ENCODE results near the gene ISM1. TPM values are rescaled to one million over a fixed set of nuclear protein-coding genes. Genes with fewer than 3 reads are reported as not detected.

The ISM1 gene
- total and polyA plus RNA-seq, 2 donors (not counting 3 experiments of a cell fraction or from before 2014, with no cell fraction given), result not detected

DNA sequence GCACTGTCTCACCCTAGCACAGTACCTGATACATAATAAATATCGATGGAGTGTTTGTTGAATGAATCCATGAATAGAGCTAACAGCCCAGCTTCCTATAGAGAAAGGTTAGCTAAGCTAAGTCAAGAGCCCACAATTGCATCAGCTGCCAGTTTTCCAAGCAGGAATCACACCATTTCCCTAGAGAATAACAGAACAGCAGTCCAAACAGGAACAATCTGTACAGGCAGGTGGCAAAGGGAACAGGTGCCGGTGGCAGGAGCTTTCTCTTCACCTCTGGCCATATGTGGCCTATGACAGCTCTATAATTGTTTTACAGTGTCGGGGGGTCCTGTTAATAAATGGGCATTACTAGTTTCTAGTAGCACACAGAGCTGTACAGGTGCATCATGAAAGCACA lies 38.8 kb downstream of the ISM1 start:
- DNase-seq (ENCODE audit: low read depth, low spot score) (no peak), FAIRE-seq (no peak)
- Histone ChIP-seq H3K9me3 (replicated peaks; ENCODE audit: control insufficient read depth, insufficient read depth, low read length) (no peaks in the 10 kb centered on the region), H3K36me3 (ENCODE audit: control insufficient read depth in 2 of 2, extremely low read depth in 1 of 2, insufficient read depth in 2 of 2, low read length in 2 of 2) (no peaks in the 10 kb centered on the region), H3K27ac (ENCODE audit: insufficient read depth, low read depth, low read length) (no peak overlapping the region), H3K79me2 (ENCODE audit: control insufficient read depth, insufficient read depth, low read length) (no peaks in the 10 kb centered on the region), H4K20me1 (replicated peaks; ENCODE audit: control insufficient read depth, extremely low read depth, insufficient read depth, low read length) (no peaks in the 10 kb centered on the region), H2AFZ (ENCODE audit: low read depth, low read length) (no peak overlapping the region), H3K9ac (replicated peaks; ENCODE audit: extremely low read depth, insufficient read depth, low read length) (no peak overlapping the region), H3K4me2 (ENCODE audit: insufficient read depth, low read length) (no peak overlapping the region), H3K27me3 (ENCODE audit: control insufficient read depth in 2 of 2, insufficient read depth in 2 of 2, low read length in 2 of 2) (peaks cover 0 to 2% of the 10 kb centered on the region in 2 experiments), H3K4me1 (ENCODE audit: control insufficient read depth, extremely low read depth, insufficient read depth, low read length) (peaks cover 12% of the 10 kb centered on the region), H3K9me1 (replicated peaks; ENCODE audit: control insufficient read depth, extremely low read depth, insufficient read depth, low read length) (no peaks in the 10 kb centered on the region), H3K4me3 (replicated peaks in 1 of 3; ENCODE audit: insufficient read depth in 1 of 3, low read depth in 1 of 3, low read length in 3 of 3) (no peak overlapping the region)
- CTCF ChIA-PET, result interaction anchor here (0.8 to 3.3 kb wide), 8 partner anchors 8 to 287 kb away, joined by 3 to 24 read pairs (median 6); partner anchors contain the start of gene ISM1
- POLR2A ChIA-PET, result no interaction called here
- TF ChIP-seq EZH2 (IDR thresholded peaks at IDR 0.05; ENCODE audit: borderline replicate concordance, low read depth, low read length, severe bottlenecking) (no peak), GATA2 (IDR thresholded peaks at IDR 0.05; ENCODE audit: insufficient read depth, insufficient read length, low read depth, low read length) (no peak), MYC (IDR thresholded peaks at IDR 0.05; ENCODE audit: low read depth, low read length) (no peak), CTCF (IDR thresholded peaks at IDR 0.05; ENCODE audit: extremely low read depth in 1 of 2, insufficient read depth in 1 of 2, low read depth in 1 of 2, low read length in 2 of 2) (no peak), MAX (IDR thresholded peaks at IDR 0.05; ENCODE audit: insufficient read depth, insufficient read length) (no peak), JUN (IDR thresholded peaks at IDR 0.05; ENCODE audit: borderline replicate concordance, insufficient read depth, insufficient read length, low read depth) (no peak), POLR2AphosphoS5 (IDR thresholded peaks at IDR 0.05; ENCODE audit: insufficient read depth, low read depth, low read length) (no peak), FOS (IDR thresholded peaks at IDR 0.05; ENCODE audit: borderline replicate concordance, insufficient read depth, low read length) (no peak), POLR2A (IDR thresholded peaks at IDR 0.05; ENCODE audit: low read depth, low read length) (no peak)
- dilution Hi-C loops (cut with MboI; ENCODE audit: extremely low pct_ligation_motif_present, low sequenced_read_pairs), result no loop called here
- BruUV-seq (replicated peaks), result no TSS peak
- intact Hi-C loops (cut with micrococcal nuclease), result no loop called here

Data from endothelial cell of umbilical vein (primary cell).